B cell (primary cell): ENCODE data around the gene TTPAL. TPM values are rescaled to one million over a fixed set of nuclear protein-coding genes. Genes with fewer than 3 reads are reported as not detected.

Experiments used
- ATAC-seq: fragments of 200-7000 bp; cut with Tn5 transposase; one replicate; pipeline ENCODE4 v1.10.0; 2021; ENCODE audit warnings: low read depth, mild to moderate bottlenecking, moderate number of reproducible peaks, moderate library complexity
- CTCF ChIA-PET: fragments of 350-600 bp; sonication (Branson Sonifier 250); formaldehyde crosslinking; loops from one replicate; lab custom pipeline; 2021; ENCODE audit warnings: antibody characterized with exemption, inconsistent platforms; lab: Charles Lee
- POLR2A ChIA-PET: fragments of 350-600 bp; sonication (Branson Sonifier 250); formaldehyde crosslinking; loops from one replicate; lab custom pipeline; 2021; ENCODE audit warnings: antibody characterized with exemption; lab: Charles Lee
- DNase-seq: peaks from one replicate; pipeline ENCODE4 v3.0.0; 2013
- H2AFZ ChIP-seq: 2 replicates; pipeline ENCODE4 v1.6.1; 2012; ENCODE audit warnings: mild to moderate bottlenecking, low read depth, low read length; ENCODE audit not compliant: insufficient read depth, poor library complexity, severe bottlenecking
- H3K27ac ChIP-seq, 2 donors: 1 replicate in 1 of 2; 2 replicates in 1 of 2; pipeline ENCODE4 v1.5.1; 2012 to 2013; ENCODE audit warnings: low read length in 2 of 2, mild to moderate bottlenecking in 2 of 2, moderate library complexity in 1 of 2
- H3K27me3 ChIP-seq, 4 experiments: fragments of 200-600 bp in 1 of 4; sonication (generic) in 1 of 4; replicated peaks in 1 of 4; 1 replicate in 2 of 4; 2 replicates in 2 of 4; pipeline versions ENCODE4 v1.6.1 to v1.7.0; 2013 to 2016; ENCODE audit warnings: low read length in 3 of 4, mild to moderate bottlenecking in 2 of 4, mixed read lengths in 1 of 4, moderate library complexity in 1 of 4; ENCODE audit not compliant: insufficient read depth in 4 of 4, control insufficient read depth in 3 of 4; ENCODE audit errors: control extremely low read depth in 1 of 4
- H3K36me3 ChIP-seq, 2 experiments: replicated peaks in 1 of 2; 1 replicate in 1 of 2; 2 replicates in 1 of 2; pipeline versions ENCODE4 v1.6.1 to v1.7.1; 2013; ENCODE audit warnings: low read length in 1 of 2; ENCODE audit not compliant: insufficient read depth in 2 of 2, control insufficient read depth in 1 of 2; ENCODE audit errors: control extremely low read depth in 1 of 2, extremely low read depth in 1 of 2
- H3K4me1 ChIP-seq, 2 donors: fragments of 200-600 bp in 1 of 2; sonication (generic) in 1 of 2; 1 replicate in 1 of 2; 2 replicates in 1 of 2; pipeline versions ENCODE4 v1.5.1 to v1.6.1; 2013 to 2017; ENCODE audit warnings: low read length in 2 of 2; ENCODE audit not compliant: control insufficient read depth in 2 of 2, insufficient read depth in 2 of 2
- H3K4me2 ChIP-seq: replicated peaks from 2 replicates; pipeline ENCODE3; 2012; ENCODE audit warnings: mild to moderate bottlenecking, low read depth, low read length; ENCODE audit not compliant: poor library complexity, severe bottlenecking
- H3K4me3 ChIP-seq, 5 experiments: fragments of 200-600 bp in 1 of 5; sonication (generic) in 1 of 5; 1 replicate in 3 of 5; 2 replicates in 2 of 5; pipeline versions ENCODE4 v1.5.1 to v1.7.0; 2011 to 2016; ENCODE audit warnings: low read length in 4 of 5, mild to moderate bottlenecking in 4 of 5, low read depth in 2 of 5, control low read depth in 1 of 5, moderate library complexity in 1 of 5; ENCODE audit not compliant: insufficient read depth in 1 of 5; ENCODE audit errors: control extremely low read depth in 1 of 5, extremely low read depth in 1 of 5
- H3K79me2 ChIP-seq: fragments of 200-600 bp; sonication (generic); one replicate; pipeline ENCODE4 v1.6.0; 2016; ENCODE audit warnings: low read length; ENCODE audit not compliant: control insufficient read depth, insufficient read depth
- H3K9ac ChIP-seq: fragments of 200-600 bp; sonication (generic); 2 replicates; pipeline ENCODE4 v1.6.1; 2017; ENCODE audit warnings: mild to moderate bottlenecking, low read length, moderate library complexity
- H3K9me3 ChIP-seq, 3 donors: one replicate each; pipeline versions ENCODE4 v1.6.1 to v1.7.1; 2013; ENCODE audit warnings: low read length in 2 of 3; ENCODE audit not compliant: control insufficient read depth in 2 of 3, insufficient read depth in 1 of 3; ENCODE audit errors: control extremely low read depth in 1 of 3
- H4K20me1 ChIP-seq: 2 replicates; pipeline ENCODE4 v1.6.0; 2012; ENCODE audit warnings: mild to moderate bottlenecking, low read length; ENCODE audit not compliant: insufficient read depth, control insufficient read depth, poor library complexity, severe bottlenecking
- H3K27ac Mint-ChIP-seq: one replicate; pipeline ENCODE4 v1.8.0; 2021; ENCODE audit warnings: mixed read lengths
- H3K27me3 Mint-ChIP-seq: one replicate; pipeline ENCODE4 v1.8.0; 2021; ENCODE audit warnings: mixed read lengths
- H3K4me1 Mint-ChIP-seq: one replicate; pipeline ENCODE4 v1.8.0; 2021; ENCODE audit warnings: mixed read lengths
- H3K4me3 Mint-ChIP-seq: one replicate; pipeline ENCODE4 v1.8.0; 2021; ENCODE audit warnings: mixed read lengths
- H3K9me3 Mint-ChIP-seq: one replicate; pipeline ENCODE4 v1.8.0; 2022; ENCODE audit warnings: mixed read lengths; ENCODE audit not compliant: insufficient read depth
- CTCF ChIP-seq: fragments of 200-600 bp; IDR thresholded peaks from one replicate; pipeline ENCODE4 v1.8.0; 2022; ENCODE audit warnings: antibody characterized with exemption, mild to moderate bottlenecking
- EZH2 ChIP-seq: IDR thresholded peaks from 2 replicates; pipeline ENCODE4 v1.6.1; 2012; ENCODE audit warnings: borderline replicate concordance, low read depth, mild to moderate bottlenecking, moderate library complexity, low read length; ENCODE audit not compliant: insufficient read depth, poor library complexity, severe bottlenecking
- WGBS: methylation state at CpG from one replicate; pipeline ENCODE4 v1.1.5; 2013; ENCODE audit warnings: missing lambda C conversion rate; ENCODE audit not compliant: insufficient coverage; 5-methylcytosine and 5-hydroxymethylcytosine counted together
- intact Hi-C: fragments of 100-400 bp; cut with micrococcal nuclease; formaldehyde crosslinking; loops from one replicate; pipeline ENCODE4 v1.10.0; 2022
- polyA plus RNA-seq: library from polyadenylated mRNA; depleted of rRNA; stranded (reverse); fragments of >200 nt; gene quantifications from 2 replicates; pipeline ENCODE4 v1.2.3, GENCODE V29; 2012
- total RNA-seq, 2 donors: library from RNA; stranded (reverse); fragments of 120-200 nt in 1 of 2; gene quantifications; 1 replicate in 1 of 2; 2 replicates in 1 of 2; pipeline versions ENCODE4 v1.2.3 to v1.2.4, GENCODE V29; 2013 to 2022

Gene TTPAL
- total and polyA plus RNA-seq, 2 donors (not counting 1 experiment from before 2014, with no cell fraction given), result 4.0 to 26.8 TPM

DNA sequence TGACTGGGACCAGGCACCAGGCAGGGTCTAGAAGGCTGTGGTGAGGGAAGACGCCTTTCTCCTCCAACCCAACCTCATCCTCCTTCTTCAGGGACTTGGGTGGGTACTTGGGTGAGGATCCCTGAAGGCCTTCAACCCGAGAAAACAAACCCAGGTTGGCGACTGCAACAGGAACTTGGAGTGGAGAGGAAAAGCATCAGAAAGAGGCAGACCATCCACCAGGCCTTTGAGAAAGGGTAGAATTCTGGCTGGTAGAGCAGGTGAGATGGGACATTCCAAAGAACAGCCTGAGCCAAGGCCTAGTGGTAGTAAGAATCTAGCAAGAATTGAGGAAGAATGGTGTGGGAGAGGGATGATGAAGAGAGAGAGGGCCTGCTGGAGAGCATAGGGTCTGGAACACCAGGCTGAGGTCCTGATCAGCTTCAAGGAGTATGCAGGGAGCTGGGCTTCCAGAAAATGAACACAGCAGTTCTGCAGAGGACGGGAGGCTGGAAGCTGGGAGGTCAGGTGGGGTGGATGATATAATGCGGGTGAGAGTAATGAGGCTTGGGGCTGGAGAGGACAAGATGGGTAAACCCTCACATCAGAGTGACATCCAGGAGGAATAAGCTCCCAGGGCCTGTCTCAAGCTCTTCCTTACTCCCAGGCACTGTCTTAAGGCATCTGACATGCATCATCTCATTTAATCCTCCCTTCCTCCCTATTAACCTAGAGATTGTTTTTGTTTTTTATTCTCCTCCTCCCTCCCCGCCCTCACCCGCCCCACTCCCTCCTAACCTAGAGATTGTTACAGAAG, 45.2 kb upstream of the TTPAL start:
- no peak overlapping the region for H2AFZ ChIP-seq
- intact Hi-C loops, result no loop called here
- no peaks in the 10 kb centered on the region for H3K36me3 ChIP-seq
- no peak for ATAC-seq
- H3K79me2 ChIP-seq, result no peaks in the 10 kb centered on the region
- no peak for TF ChIP-seq EZH2
- TF ChIP-seq CTCF, result no peak
- Mint-ChIP-seq H3K9me3 (no peaks in the 10 kb centered on the region), H3K27me3 (peaks cover 5% of the 10 kb centered on the region), H3K27ac (no peak overlapping the region), H3K4me1 (no peaks in the 10 kb centered on the region), H3K4me3 (no peak overlapping the region)
- no peak overlapping the region for H3K4me2 ChIP-seq
- H3K4me1 ChIP-seq, result no peaks in the 10 kb centered on the region
- 90% methylated on average over 4 of the region's 7 CpGs for WGBS
- no peak overlapping the region for H3K27ac ChIP-seq
- no peak overlapping the region for H3K4me3 ChIP-seq
- no peaks in the 10 kb centered on the region for H3K9me3 ChIP-seq
- H3K9ac ChIP-seq, result no peak overlapping the region
- ChIA-PET POLR2A (no interaction called here), CTCF (no interaction called here)
- no peak for DNase-seq
- H4K20me1 ChIP-seq, result no peaks in the 10 kb centered on the region
- no peaks in the 10 kb centered on the region for H3K27me3 ChIP-seq

GRCh38 chr20:44431118-44431501, 44.6 kb upstream of the TTPAL start:
- Histone ChIP-seq H2AFZ (no peak overlapping the region), H3K4me2 (no peak overlapping the region), H3K4me3 (no peak overlapping the region), H3K27me3 (no peaks in the 10 kb centered on the region), H4K20me1 (no peaks in the 10 kb centered on the region), H3K36me3 (no peaks in the 10 kb centered on the region), H3K79me2 (no peaks in the 10 kb centered on the region), H3K9me3 (no peaks in the 10 kb centered on the region), H3K4me1 (no peaks in the 10 kb centered on the region), H3K27ac (no peak overlapping the region), H3K9ac (no peak overlapping the region)
- Mint-ChIP-seq H3K27ac (no peak overlapping the region), H3K4me1 (no peaks in the 10 kb centered on the region), H3K9me3 (no peaks in the 10 kb centered on the region), H3K4me3 (no peak overlapping the region), H3K27me3 (peaks cover 5% of the 10 kb centered on the region)
- intact Hi-C loops, result no loop called here
- ChIA-PET POLR2A (no interaction called here), CTCF (no interaction called here)
- no peak for DNase-seq
- no peak for ATAC-seq
- TF ChIP-seq EZH2, result no peak
- no peak for TF ChIP-seq CTCF
- 46% methylated on average over 2 of the region's 4 CpGs for WGBS
